A549 (cell line): ENCODE results near the gene SKAP1.
A peak's percentile ranks its signal among the peaks of the same experiment; 100 is the strongest.

ENCODE experiments used
- CEBPB ChIP-seq, 2 experiments: fragments of >200 bp in 1 of 2; sonication (Bioruptor Twin) in 1 of 2; formaldehyde crosslinking in 1 of 2; IDR thresholded peaks; 2 replicates each; pipeline ENCODE4 v1.6.1; 2012 to 2016
- CTCF ChIP-seq: fragments of >200 bp; sonication (Bioruptor Twin); formaldehyde crosslinking; IDR thresholded peaks from 3 replicates; pipeline ENCODE4 v1.5.1; 2016
- EP300 ChIP-seq, 2 experiments: fragments of >200 bp; sonication (Bioruptor Twin); formaldehyde crosslinking; IDR thresholded peaks; 2 replicates in 1 of 2; 3 replicates in 1 of 2; pipeline ENCODE4 v1.6.1; 2016 to 2017
- ESRRA ChIP-seq: fragments of 150-350 bp; IDR thresholded peaks from 2 replicates; pipeline ENCODE4 v1.6.1; 2014; ENCODE audit warnings: mild to moderate bottlenecking, low read length, borderline replicate concordance
- KDM1A ChIP-seq: fragments of 200-600 bp; sonication (generic); IDR thresholded peaks from 2 replicates; pipeline ENCODE4 v1.6.1; 2016; ENCODE audit warnings: low read depth, mild to moderate bottlenecking
- POLR2A ChIP-seq: IDR thresholded peaks from 2 replicates; pipeline ENCODE4 v1.6.1; 2012; ENCODE audit warnings: mild to moderate bottlenecking, low read length
- RCOR1 ChIP-seq: fragments of 150-350 bp; IDR thresholded peaks from 2 replicates; pipeline ENCODE4 v1.6.1; 2014; ENCODE audit warnings: antibody characterized with exemption, low read length, low read depth
- RFX5 ChIP-seq: fragments of 450-650 bp; IDR thresholded peaks from 2 replicates; pipeline ENCODE4 v1.7.1; 2014; ENCODE audit warnings: antibody characterized with exemption, mild to moderate bottlenecking, moderate library complexity
- RNF2 ChIP-seq: fragments of 200-600 bp; sonication (generic); IDR thresholded peaks from 2 replicates; pipeline ENCODE4 v1.6.1; 2016; ENCODE audit warnings: low read depth, mild to moderate bottlenecking, antibody characterized with exemption, moderate library complexity, borderline replicate concordance
- TF ChIP-seq, protein P1 (sequence below): fragments of 450-650 bp; IDR thresholded peaks from 2 replicates; pipeline ENCODE4 v1.6.1; 2014; ENCODE audit warnings: antibody characterized with exemption

DNA sequence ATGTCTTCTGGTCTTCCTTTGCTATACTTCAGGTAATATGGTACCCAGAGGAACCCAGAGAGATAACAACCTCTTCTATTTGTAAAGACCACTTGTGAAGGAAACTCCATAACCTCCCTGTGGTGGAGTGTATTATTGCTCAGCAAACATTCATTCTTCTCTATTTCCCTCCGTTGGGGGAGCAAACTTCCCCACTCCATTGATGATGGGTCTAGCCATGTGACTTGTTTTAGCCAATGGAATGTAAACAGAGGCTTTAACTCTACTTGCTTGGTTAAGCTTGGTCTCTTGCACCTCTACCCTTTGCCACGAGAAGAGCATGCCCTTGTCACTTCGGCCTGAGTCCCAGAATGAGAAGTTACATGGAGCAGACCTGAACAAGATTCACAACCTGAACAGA lies 30.0 kb upstream of the SKAP1 start:
- TF ChIP-seq CTCF, result no peak
- TF ChIP-seq RNF2, result no peak
- TF ChIP-seq, protein P1, sequence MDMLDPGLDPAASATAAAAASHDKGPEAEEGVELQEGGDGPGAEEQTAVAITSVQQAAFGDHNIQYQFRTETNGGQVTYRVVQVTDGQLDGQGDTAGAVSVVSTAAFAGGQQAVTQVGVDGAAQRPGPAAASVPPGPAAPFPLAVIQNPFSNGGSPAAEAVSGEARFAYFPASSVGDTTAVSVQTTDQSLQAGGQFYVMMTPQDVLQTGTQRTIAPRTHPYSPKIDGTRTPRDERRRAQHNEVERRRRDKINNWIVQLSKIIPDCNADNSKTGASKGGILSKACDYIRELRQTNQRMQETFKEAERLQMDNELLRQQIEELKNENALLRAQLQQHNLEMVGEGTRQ, result peak; percentile 34; the same call in 1 of the 2 replicates
- TF ChIP-seq ESRRA, result no peak
- no peak for TF ChIP-seq POLR2A
- no peak for TF ChIP-seq EP300 (IDR thresholded peaks at IDR 0.05)
- no peak for TF ChIP-seq CEBPB (IDR thresholded peaks at IDR 0.05)
- no peak for TF ChIP-seq RCOR1
- no peak for TF ChIP-seq KDM1A
- no peak for TF ChIP-seq RFX5
